Activated CD8-positive, alpha-beta memory T cell treated with anti-CD3 and anti-CD28 coated beads, Interleukin-2, amount 50 U/mL, for 24 hours (primary cell): ENCODE results near the gene LYPD5.

Source experiments
- DNase-seq: peaks from one replicate; pipeline ENCODE4 v3.0.0-alpha.2; 2020; ENCODE audit errors: extremely low read depth

LYPD5 gene

DNA sequence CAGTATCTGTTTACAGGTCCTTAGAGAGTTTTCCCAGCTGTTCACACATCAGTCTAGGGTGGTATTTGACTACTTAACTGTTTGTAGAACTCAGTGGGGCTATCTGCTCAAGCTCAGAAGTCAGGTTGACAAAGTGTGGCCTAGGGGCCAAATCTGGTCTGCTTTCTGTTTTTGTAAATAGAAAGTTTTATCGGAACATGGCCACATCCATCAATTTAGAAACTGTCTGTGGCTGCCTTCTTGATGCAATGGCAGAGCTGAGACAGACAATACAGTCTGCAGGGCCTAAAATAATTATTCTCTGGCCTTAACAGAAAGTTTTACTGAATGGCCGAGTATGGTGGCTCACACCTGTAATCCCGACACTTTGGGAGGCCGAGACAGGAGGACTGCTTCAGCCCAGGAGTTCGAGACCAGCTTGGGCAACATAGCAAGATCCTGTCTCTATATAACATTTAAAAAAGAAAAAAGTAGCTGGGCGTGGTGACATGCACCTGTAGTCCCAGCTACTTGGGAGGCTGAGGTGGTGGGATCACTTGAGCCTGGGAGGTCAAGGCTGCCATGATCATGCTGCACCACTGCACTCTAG is 49.9 kb downstream of the LYPD5 start:
- no peak for DNase-seq

DNA sequence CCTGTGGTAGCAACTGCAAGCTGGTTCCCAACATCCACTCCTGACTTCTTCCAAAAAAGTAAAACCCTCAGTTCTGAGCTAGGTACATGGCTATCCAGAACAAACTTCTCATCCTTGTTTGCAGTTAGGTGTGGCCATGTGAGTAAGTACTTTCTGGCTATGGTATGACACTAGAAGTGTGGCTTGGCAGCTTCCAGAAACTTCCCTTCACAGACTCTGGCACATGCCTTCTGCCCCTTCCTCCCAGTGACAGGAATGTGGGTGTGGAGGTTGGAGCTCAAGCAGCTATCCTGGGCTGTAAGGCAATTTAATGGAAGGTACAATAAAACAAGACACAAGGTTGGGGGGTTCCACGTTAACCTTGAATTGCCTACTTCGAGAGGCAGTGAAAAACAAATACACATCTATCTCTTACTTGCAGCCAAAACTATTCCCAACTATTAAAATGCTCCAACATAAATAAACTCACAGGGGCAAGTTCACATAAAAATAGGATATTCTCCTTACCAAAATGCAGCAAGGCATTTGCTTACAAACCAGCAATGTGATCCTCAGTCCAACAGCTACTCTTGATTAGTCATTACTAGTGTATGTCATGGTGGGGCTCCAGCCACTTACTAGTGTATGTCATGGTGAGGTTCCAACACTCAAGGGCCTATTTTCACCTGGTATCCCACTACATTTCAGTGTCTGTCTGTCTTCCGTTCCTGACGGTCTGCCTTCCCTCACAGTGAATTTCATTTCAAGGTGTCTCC is 50.6 kb downstream of the LYPD5 start:
- no peak for DNase-seq

DNA sequence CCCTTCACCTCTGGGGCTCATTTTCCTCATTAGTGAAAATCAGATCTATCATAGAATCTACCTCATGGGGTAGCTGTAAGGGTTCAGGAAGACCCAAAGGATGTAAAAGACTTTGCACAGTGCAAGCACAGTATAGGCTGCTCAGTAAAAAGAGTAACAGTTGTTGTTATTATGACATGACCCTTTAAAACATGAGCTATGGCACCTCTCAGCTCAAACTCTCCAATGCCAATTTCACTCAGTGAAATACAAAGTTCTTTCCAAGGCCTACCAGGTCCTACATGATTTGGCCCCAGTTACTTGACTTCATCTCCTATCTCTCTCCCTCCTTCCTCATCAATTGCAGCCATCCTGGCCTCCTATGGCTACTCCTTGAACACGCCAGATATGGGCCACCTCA is 52.3 kb downstream of the LYPD5 start:
- no peak for DNase-seq

DNA sequence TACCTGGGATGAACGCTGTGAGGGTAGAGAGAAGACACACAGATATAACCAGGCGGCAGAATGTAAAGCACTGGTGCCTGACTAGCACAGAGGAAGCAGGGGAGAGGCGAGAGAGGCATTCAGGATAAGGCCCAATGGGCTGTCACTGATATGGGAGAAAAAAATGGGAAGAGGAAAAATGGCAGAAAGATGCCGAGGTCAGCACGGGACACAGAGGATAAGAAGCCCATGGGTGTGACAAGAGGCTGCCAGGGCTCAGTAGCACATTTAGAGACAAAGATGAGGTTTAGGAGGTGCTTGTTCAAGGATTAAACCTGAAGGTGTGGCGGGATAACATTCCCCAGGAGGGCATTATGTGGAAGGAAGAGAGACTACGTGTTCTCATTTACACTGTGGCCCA is 53.1 kb downstream of the LYPD5 start:
- DNase-seq: no peak

DNA sequence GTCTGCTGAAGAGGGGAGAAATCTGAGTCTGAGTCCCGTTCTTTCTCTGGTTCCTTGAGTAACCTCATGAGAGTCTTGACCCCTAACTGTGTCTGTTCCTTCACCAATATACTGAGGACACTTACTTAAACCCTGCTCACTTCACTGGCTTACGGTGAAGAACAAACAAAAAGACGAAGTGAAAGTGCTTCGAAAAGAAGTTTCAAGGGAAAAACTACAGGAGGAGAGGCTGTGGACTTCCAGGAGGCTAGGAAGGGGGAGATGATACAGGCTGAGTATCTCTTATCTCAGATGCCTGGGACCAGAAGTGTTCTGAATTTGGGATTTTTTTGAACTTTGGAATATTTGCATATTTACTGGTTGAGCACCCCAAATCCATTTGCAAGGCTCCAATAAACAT is 53.6 kb downstream of the LYPD5 start:
- no peak for DNase-seq

DNA sequence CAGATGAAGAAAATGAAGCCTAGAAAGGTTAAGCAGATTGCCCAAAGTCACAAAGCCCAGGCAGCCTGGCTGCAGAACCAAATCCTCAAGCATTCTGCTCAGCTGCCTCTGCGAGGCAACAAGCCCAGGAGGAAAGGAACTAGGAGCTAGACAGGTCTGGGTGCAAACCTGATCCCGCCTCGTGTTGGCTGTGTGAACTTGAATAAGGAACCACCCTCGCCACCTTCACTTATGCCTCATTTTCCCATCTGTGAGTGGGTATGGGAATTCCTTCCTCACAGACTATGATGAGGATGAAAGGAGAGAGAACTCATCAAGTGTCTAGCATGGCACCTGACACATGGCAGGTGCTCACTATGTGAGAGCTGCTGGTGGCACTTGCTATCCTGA is 54.0 kb downstream of the LYPD5 start:
- DNase-seq: no peak

DNA sequence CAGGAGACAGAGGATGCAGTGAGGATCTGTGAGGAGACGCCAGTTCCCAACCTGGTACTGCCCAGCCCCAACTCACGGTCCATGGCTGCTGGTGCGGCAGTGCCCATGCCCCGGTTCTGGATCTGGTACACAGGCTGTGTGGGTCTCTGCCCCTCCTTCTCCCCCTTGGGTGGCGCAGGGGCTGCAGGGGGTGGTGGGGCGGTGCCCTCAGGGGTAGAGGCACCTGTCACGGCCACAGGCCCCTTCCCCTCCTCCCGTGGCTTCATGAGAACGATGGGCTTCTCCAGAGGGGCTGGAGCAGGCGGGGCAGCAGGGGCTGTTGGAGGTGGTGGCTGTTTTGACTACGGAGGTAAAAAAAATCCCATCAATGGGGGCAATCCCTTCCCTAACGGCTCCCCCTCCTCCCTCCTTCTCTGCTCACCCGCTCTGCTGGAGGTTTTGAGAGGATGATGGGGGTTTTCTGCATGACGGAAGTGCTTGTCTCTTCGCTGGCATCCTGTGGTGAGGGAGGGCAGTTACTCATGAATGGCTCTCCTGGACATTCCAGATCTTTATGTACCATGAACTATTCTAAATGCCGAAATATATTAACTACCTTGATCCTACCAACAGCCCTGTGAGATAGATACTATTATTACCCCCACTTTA is 54.6 kb downstream of the LYPD5 start:
- no peak for DNase-seq
